ENCODE measurements around the gene ARHGEF38.

Gene ARHGEF38

DNA sequence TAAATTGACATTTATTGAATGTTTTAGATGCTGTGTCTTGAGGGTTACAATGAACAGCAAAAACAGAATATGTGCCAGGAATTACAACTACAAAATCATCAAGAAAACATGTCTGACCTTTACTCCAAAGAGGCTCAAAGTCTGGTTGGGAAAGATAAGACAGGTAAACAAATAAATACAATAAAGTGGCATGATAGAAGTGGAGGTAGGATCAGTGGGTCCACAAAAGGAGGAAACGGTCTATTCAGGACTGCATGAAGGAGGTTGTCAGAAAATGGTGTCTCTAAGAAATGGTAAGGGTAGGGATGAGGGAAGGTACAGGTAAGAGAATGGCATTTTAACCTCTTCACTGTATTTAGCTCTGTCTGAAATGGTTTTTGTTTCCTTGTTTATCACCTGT lies 3.8 kb downstream of the ARHGEF38 start:
- Histone ChIP-seq H3K9me3 (ENCODE audit: control insufficient read depth, low read length) (no peaks in the 10 kb centered on the region), H3K4me1 (ENCODE audit: control insufficient read depth, insufficient read depth, low read length, poor library complexity, severe bottlenecking) (no peaks in the 10 kb centered on the region), H3K27me3 (replicated peaks; ENCODE audit: control insufficient read depth, insufficient read depth, low read length, poor library complexity, severe bottlenecking) (no peaks in the 10 kb centered on the region), H3K36me3 (ENCODE audit: control insufficient read depth, insufficient read depth, low read length) (no peaks in the 10 kb centered on the region), H3K27ac (ENCODE audit: insufficient read depth, low read length, poor library complexity, severe bottlenecking) (no peak overlapping the region), H3K4me3 (ENCODE audit: insufficient read depth, low read depth, low read length, poor library complexity, severe bottlenecking) (no peak overlapping the region)
- no peak for DNase-seq

DNA sequence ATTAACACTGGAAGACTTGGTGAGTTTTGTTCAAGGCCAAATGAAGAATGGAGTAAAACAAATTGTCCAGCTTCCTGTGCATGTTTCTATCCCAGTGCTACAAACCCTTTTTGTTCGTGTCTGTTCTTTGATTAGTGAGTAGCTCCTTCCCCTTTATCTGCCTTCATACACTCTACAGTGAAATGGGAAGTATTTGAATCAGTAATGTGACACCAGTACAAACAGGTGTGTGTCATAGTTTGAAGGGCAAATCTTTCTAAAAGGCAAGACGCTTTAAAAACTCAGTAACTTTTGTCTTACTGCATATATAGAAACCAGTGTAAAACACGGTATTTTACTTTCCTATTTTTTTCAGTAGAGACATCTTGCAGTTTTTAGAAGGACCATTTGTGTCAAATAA lies 5.9 kb downstream of the ARHGEF38 start:
- Histone ChIP-seq H3K4me1 (ENCODE audit: control insufficient read depth, insufficient read depth, low read length, poor library complexity, severe bottlenecking) (no peaks in the 10 kb centered on the region), H3K27me3 (replicated peaks; ENCODE audit: control insufficient read depth, insufficient read depth, low read length, poor library complexity, severe bottlenecking) (no peaks in the 10 kb centered on the region), H3K9me3 (ENCODE audit: control insufficient read depth, low read length) (no peaks in the 10 kb centered on the region), H3K4me3 (ENCODE audit: insufficient read depth, low read depth, low read length, poor library complexity, severe bottlenecking) (no peak overlapping the region), H3K36me3 (ENCODE audit: control insufficient read depth, insufficient read depth, low read length) (no peaks in the 10 kb centered on the region), H3K27ac (ENCODE audit: insufficient read depth, low read length, poor library complexity, severe bottlenecking) (no peak overlapping the region)
- DNase-seq = no peak

DNA sequence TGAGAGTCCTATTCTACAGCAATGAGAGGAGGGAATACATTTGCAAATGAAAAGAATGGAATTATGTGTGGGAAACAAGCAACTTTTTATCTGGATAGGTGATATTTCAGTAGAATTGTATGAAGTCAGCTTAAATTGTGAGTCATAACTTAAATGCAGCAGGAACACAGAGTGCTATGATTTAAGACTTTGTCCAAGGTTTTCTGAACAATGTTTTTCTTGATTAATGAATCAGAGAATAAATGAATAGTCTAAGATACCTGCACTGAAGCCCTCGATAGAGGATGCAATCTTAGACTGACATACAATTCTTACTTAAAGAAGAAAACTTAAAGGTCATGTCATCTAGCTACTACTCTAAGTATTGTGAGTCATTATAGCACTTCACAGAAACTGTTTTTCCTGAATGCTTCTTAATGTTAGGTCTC lies 8.0 kb downstream of the ARHGEF38 start:
- H3K4me1 ChIP-seq (ENCODE audit: control insufficient read depth, insufficient read depth, low read length, poor library complexity, severe bottlenecking) = no peaks in the 10 kb centered on the region
- no peak for DNase-seq
- no peaks in the 10 kb centered on the region for H3K9me3 ChIP-seq (ENCODE audit: control insufficient read depth, low read length)
- no peak overlapping the region for H3K4me3 ChIP-seq (ENCODE audit: insufficient read depth, low read depth, low read length, poor library complexity, severe bottlenecking)
- no peak overlapping the region for H3K27ac ChIP-seq (ENCODE audit: insufficient read depth, low read length, poor library complexity, severe bottlenecking)
- H3K27me3 ChIP-seq (replicated peaks; ENCODE audit: control insufficient read depth, insufficient read depth, low read length, poor library complexity, severe bottlenecking) = no peaks in the 10 kb centered on the region
- H3K36me3 ChIP-seq (ENCODE audit: control insufficient read depth, insufficient read depth, low read length) = no peaks in the 10 kb centered on the region

DNA sequence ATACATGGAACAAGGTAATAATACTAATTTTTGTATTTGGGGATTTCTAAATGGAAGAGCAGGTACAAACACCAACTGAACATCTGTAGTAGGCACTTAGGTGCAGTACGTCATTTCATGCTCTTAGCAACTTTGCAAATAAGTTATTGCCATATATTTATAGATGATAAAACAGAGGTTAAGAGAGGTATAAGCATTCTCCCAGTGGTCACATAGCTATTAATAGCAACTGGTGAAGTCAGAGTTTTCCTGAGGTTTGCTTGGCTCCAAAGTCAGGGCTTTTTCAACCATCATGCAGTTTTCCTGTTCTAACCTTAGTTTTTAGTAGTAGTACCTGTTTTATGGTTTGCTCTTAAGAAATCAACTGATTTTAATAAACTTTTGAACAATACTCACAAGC lies 10.9 kb downstream of the ARHGEF38 start:
- no peaks in the 10 kb centered on the region for H3K9me3 ChIP-seq (ENCODE audit: control insufficient read depth, low read length)
- H3K4me3 ChIP-seq (ENCODE audit: insufficient read depth, low read depth, low read length, poor library complexity, severe bottlenecking) = no peak overlapping the region
- H3K36me3 ChIP-seq (ENCODE audit: control insufficient read depth, insufficient read depth, low read length) = no peaks in the 10 kb centered on the region
- H3K27ac ChIP-seq (ENCODE audit: insufficient read depth, low read length, poor library complexity, severe bottlenecking) = no peak overlapping the region
- no peak for DNase-seq
- H3K27me3 ChIP-seq (replicated peaks; ENCODE audit: control insufficient read depth, insufficient read depth, low read length, poor library complexity, severe bottlenecking) = no peaks in the 10 kb centered on the region
- H3K4me1 ChIP-seq (ENCODE audit: control insufficient read depth, insufficient read depth, low read length, poor library complexity, severe bottlenecking) = no peaks in the 10 kb centered on the region

DNA sequence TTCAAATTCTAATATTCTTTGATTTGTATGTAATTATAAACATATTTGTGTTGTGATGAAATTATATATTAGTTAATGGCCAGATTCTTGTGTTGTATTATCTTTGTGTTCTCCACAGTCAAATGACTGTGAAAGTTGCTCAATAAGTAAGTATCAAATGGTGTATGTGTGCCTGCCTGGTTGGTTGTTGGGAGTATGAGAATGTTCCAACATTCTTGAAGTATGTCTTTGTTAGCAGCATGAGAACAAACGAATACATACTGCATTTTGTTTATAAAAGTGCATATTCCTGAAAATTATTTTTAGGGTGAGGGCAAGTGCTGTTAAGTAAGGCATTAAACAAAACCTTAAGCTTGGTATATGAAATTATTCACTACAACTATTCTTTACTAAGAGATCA lies 16.2 kb downstream of the ARHGEF38 start:
- DNase-seq = no peak
- Histone ChIP-seq H3K27me3 (replicated peaks; ENCODE audit: control insufficient read depth, insufficient read depth, low read length, poor library complexity, severe bottlenecking) (no peaks in the 10 kb centered on the region), H3K9me3 (ENCODE audit: control insufficient read depth, low read length) (no peaks in the 10 kb centered on the region), H3K27ac (ENCODE audit: insufficient read depth, low read length, poor library complexity, severe bottlenecking) (no peak overlapping the region), H3K36me3 (ENCODE audit: control insufficient read depth, insufficient read depth, low read length) (no peaks in the 10 kb centered on the region), H3K4me3 (ENCODE audit: insufficient read depth, low read depth, low read length, poor library complexity, severe bottlenecking) (no peak overlapping the region), H3K4me1 (ENCODE audit: control insufficient read depth, insufficient read depth, low read length, poor library complexity, severe bottlenecking) (no peaks in the 10 kb centered on the region)

DNA sequence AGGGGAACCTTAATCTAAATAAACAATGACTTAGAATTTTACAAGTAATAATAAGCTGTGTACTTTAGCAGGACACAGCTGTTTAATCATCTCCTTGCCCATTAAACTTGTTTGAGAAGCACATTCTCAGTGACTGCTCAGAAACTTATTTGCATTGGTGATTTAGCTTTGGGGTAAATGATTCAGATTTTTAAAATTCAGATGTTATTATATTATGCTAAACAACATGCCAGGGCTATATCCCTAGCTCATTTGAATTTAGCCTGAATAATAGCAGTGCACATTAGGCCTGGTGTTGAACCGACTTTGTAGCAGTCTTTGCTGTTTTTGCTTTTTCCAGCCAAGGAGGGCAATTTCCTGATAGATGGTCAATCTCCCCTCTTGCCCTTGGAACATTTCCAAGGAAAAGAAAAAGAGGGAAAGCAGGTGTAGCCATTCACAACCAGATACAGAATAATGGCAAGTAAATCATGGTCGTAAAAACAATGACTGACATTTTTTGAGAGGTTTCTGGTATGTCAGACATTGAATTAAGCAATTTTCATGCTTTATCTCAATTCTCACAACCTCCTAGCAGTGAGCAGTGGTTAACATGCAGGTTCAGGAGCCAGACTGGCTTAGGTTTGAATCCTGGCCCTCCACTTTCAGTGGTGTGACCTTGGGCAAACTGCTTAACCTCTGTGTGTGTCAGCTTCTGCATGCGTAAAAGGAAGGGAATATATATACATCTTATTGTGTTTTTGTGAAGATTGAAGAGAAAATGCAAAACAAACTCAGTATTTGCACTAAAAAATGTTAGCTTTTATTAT lies 16.8 kb downstream of the ARHGEF38 start:
- Histone ChIP-seq H3K27ac (ENCODE audit: insufficient read depth, low read length, poor library complexity, severe bottlenecking) (no peak overlapping the region), H3K36me3 (ENCODE audit: control insufficient read depth, insufficient read depth, low read length) (no peaks in the 10 kb centered on the region), H3K9me3 (ENCODE audit: control insufficient read depth, low read length) (no peaks in the 10 kb centered on the region), H3K4me1 (ENCODE audit: control insufficient read depth, insufficient read depth, low read length, poor library complexity, severe bottlenecking) (no peaks in the 10 kb centered on the region), H3K4me3 (ENCODE audit: insufficient read depth, low read depth, low read length, poor library complexity, severe bottlenecking) (no peak overlapping the region), H3K27me3 (replicated peaks; ENCODE audit: control insufficient read depth, insufficient read depth, low read length, poor library complexity, severe bottlenecking) (no peaks in the 10 kb centered on the region)
- no peak for DNase-seq

DNA sequence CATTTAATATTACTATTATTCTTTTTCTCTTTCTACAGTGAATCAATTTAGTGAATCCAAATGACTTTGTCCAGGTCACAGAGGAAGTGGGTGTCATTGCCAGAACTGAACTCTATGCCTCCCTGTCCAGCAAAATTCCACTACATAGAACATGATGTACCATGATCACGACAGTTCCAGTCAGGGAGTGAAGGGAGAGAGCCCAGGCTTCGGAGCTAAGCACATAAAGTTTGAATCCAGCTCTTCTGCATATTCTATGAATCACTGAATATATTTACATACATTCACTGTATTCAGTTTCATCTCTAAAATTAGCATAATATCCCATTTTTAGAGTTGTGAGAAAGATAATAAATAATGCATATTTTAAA lies 17.4 kb downstream of the ARHGEF38 start:
- Histone ChIP-seq H3K27me3 (replicated peaks; ENCODE audit: control insufficient read depth, insufficient read depth, low read length, poor library complexity, severe bottlenecking) (no peaks in the 10 kb centered on the region), H3K4me1 (ENCODE audit: control insufficient read depth, insufficient read depth, low read length, poor library complexity, severe bottlenecking) (no peaks in the 10 kb centered on the region), H3K9me3 (ENCODE audit: control insufficient read depth, low read length) (no peaks in the 10 kb centered on the region), H3K36me3 (ENCODE audit: control insufficient read depth, insufficient read depth, low read length) (no peaks in the 10 kb centered on the region), H3K4me3 (ENCODE audit: insufficient read depth, low read depth, low read length, poor library complexity, severe bottlenecking) (no peak overlapping the region), H3K27ac (ENCODE audit: insufficient read depth, low read length, poor library complexity, severe bottlenecking) (no peak overlapping the region)
- DNase-seq = no peak

DNA sequence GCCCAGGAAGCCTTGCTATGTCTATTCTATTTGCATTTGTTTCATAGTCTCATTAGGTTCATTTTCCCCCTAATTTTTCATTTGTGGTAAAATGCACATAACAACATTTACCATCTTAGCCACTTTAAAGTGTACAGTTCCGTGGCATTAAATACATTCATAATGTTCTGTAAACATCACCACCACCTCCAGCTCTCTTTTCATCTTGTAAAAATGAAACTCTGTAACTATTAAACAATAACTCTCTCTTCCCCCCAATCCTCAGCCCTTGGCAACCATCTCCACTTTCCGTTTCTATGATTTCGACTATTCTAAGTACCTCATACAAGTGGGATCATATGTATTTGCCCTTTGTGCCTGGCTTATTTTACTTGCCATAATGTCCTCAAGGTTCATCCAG lies 19.9 kb downstream of the ARHGEF38 start:
- no peaks in the 10 kb centered on the region for H3K9me3 ChIP-seq (ENCODE audit: control insufficient read depth, low read length)
- H3K27ac ChIP-seq (ENCODE audit: insufficient read depth, low read length, poor library complexity, severe bottlenecking) = no peak overlapping the region
- no peaks in the 10 kb centered on the region for H3K4me1 ChIP-seq (ENCODE audit: control insufficient read depth, insufficient read depth, low read length, poor library complexity, severe bottlenecking)
- no peak overlapping the region for H3K4me3 ChIP-seq (ENCODE audit: insufficient read depth, low read depth, low read length, poor library complexity, severe bottlenecking)
- H3K36me3 ChIP-seq (ENCODE audit: control insufficient read depth, insufficient read depth, low read length) = no peaks in the 10 kb centered on the region
- no peaks in the 10 kb centered on the region for H3K27me3 ChIP-seq (replicated peaks; ENCODE audit: control insufficient read depth, insufficient read depth, low read length, poor library complexity, severe bottlenecking)
- DNase-seq = no peak

DNA sequence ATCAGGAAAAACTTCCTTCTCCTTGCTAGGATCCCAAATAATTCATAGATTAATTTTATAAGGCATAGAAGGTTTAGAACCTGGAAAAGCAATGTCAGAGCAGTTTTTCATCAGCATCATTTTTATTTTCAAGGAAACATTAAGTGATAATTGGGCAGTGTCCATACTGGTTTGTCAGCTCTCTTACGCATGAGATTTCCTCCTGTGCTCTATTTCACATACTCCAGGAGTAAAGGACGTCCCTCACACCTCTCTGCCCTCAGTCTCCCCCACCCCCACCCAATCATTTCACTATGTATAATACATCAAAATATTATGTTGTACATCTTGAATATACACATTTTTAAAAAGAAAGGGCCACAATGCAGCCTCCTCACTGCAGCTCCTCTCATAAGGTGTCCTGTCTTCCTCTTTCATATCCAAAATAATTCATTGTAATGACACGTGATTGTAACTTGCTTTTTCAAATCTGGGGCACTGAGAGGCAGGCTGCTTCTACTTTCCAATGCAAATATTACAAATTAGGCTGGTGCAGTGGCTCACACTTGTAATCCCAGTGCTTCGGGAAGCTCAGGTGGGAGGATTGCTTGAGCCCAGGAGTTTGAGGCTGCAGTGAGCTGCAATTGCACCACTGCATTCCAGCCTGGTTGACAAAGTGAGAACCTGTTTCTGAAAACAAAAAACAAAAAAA lies 34.4 kb downstream of the ARHGEF38 start:
- H3K27me3 ChIP-seq (replicated peaks; ENCODE audit: control insufficient read depth, insufficient read depth, low read length, poor library complexity, severe bottlenecking) = no peaks in the 10 kb centered on the region
- H3K36me3 ChIP-seq (ENCODE audit: control insufficient read depth, insufficient read depth, low read length) = no peaks in the 10 kb centered on the region
- no peaks in the 10 kb centered on the region for H3K4me1 ChIP-seq (ENCODE audit: control insufficient read depth, insufficient read depth, low read length, poor library complexity, severe bottlenecking)
- no peaks in the 10 kb centered on the region for H3K9me3 ChIP-seq (ENCODE audit: control insufficient read depth, low read length)
- no peak for DNase-seq
- no peak overlapping the region for H3K4me3 ChIP-seq (ENCODE audit: insufficient read depth, low read depth, low read length, poor library complexity, severe bottlenecking)
- no peak overlapping the region for H3K27ac ChIP-seq (ENCODE audit: insufficient read depth, low read length, poor library complexity, severe bottlenecking)

DNA sequence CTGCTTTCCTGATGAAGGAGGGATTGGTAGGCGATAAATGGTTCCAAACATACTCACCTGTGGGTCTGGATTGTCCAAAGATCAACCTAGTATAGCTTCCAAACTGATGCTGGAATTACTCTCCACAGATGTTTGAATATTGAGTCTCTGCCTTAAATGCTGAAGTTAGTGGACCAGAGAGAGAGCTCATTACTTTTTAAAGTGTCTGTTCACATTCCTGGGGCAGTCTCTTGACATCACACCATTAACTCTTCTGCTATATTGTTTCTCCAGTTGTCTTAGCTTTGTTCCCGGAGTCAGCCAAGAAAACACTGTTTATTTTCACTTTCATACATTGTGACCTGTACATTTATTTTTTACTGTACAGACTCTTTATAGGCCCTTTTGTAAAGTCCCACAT lies 35.4 kb downstream of the ARHGEF38 start:
- Histone ChIP-seq H3K27me3 (replicated peaks; ENCODE audit: control insufficient read depth, insufficient read depth, low read length, poor library complexity, severe bottlenecking) (no peaks in the 10 kb centered on the region), H3K36me3 (ENCODE audit: control insufficient read depth, insufficient read depth, low read length) (no peaks in the 10 kb centered on the region), H3K4me1 (ENCODE audit: control insufficient read depth, insufficient read depth, low read length, poor library complexity, severe bottlenecking) (no peaks in the 10 kb centered on the region), H3K27ac (ENCODE audit: insufficient read depth, low read length, poor library complexity, severe bottlenecking) (no peak overlapping the region), H3K4me3 (ENCODE audit: insufficient read depth, low read depth, low read length, poor library complexity, severe bottlenecking) (no peak overlapping the region), H3K9me3 (ENCODE audit: control insufficient read depth, low read length) (no peaks in the 10 kb centered on the region)
- DNase-seq = no peak
